SK-N-SH (cell line): ENCODE measurements around the gene MAP2K2. TPM values are rescaled to one million over a fixed set of nuclear protein-coding genes. Genes with fewer than 3 reads are reported as not detected.

Source experiments
- CTCF ChIA-PET: fragments of 300-600, 350-600 bp; formaldehyde crosslinking; extraction: SDS; loops from one replicate; lab custom pipeline; 2021; lab: Yijun Ruan, JAX
- POLR2A ChIA-PET: fragments of 350-600 bp; sonication (Branson Sonifier 250); formaldehyde crosslinking; extraction: SDS; loops from one replicate; lab custom pipeline; 2020; ENCODE audit warnings: antibody characterized with exemption, inconsistent platforms; lab: Yijun Ruan, JAX
- DNase-seq: peaks from one replicate; pipeline ENCODE4 v3.0.0; 2012
- H2AFZ ChIP-seq: fragments of 200-600 bp; sonication (generic); 2 replicates; pipeline ENCODE4 v1.8.1; 2016; ENCODE audit warnings: antibody characterized with exemption, mild to moderate bottlenecking, low read depth
- H3F3A ChIP-seq: fragments of 200-600 bp; sonication (generic); replicated peaks from 2 replicates; pipeline ENCODE3; 2016; ENCODE audit warnings: antibody characterized with exemption, mild to moderate bottlenecking; ENCODE audit not compliant: insufficient read depth
- H3K27ac ChIP-seq, 2 experiments: fragments of 200-500 bp in 1 of 2; fragments of 200-600 bp in 1 of 2; sonication (Bioruptor generic) in 1 of 2; sonication (generic), shearing (Covaris generic) in 1 of 2; 2 replicates each; pipeline versions ENCODE4 v1.5.1 to v1.6.1; 2014 to 2016; ENCODE audit warnings: low read depth in 2 of 2, inconsistent platforms in 1 of 2, low read length in 1 of 2, mild to moderate bottlenecking in 1 of 2, mixed read lengths in 1 of 2
- H3K27me3 ChIP-seq: fragments of 200-600 bp; sonication (generic), shearing (Covaris generic); 2 replicates; pipeline ENCODE4 v1.6.1; 2016; ENCODE audit warnings: mixed run types; ENCODE audit not compliant: insufficient read depth
- H3K36me3 ChIP-seq, 2 experiments: fragments of 200-500 bp in 1 of 2; fragments of 200-600 bp in 1 of 2; sonication (Bioruptor generic) in 1 of 2; sonication (generic) in 1 of 2; replicated peaks in 1 of 2; 2 replicates each; pipeline versions ENCODE3 to v1.5.1; 2014 to 2016; ENCODE audit warnings: low read length in 1 of 2, mild to moderate bottlenecking in 1 of 2; ENCODE audit not compliant: insufficient read depth in 2 of 2, control insufficient read depth in 1 of 2
- H3K4me1 ChIP-seq, 2 experiments: fragments of 200-500 bp in 1 of 2; fragments of 200-600 bp in 1 of 2; sonication (Bioruptor generic) in 1 of 2; sonication (generic), shearing (Covaris generic) in 1 of 2; 2 replicates each; pipeline versions ENCODE4 v1.5.1 to v1.6.1; 2014 to 2016; ENCODE audit warnings: low read depth in 1 of 2, low read length in 1 of 2, mixed run types in 1 of 2; ENCODE audit not compliant: insufficient read depth in 2 of 2, control insufficient read depth in 1 of 2
- H3K4me2 ChIP-seq: fragments of 200-600 bp; sonication (generic), shearing (Covaris generic); 2 replicates; pipeline ENCODE4 v1.6.1; 2017; ENCODE audit warnings: mixed run types
- H3K4me3 ChIP-seq, 2 experiments: fragments of 200-500 bp in 1 of 2; fragments of 200-600 bp in 1 of 2; sonication (Bioruptor generic) in 1 of 2; sonication (generic), shearing (Covaris generic) in 1 of 2; 2 replicates each; pipeline versions ENCODE4 v1.5.1 to v1.8.1; 2014 to 2016; ENCODE audit warnings: low read depth in 2 of 2, inconsistent platforms in 1 of 2, low read length in 1 of 2, mild to moderate bottlenecking in 1 of 2, mixed read lengths in 1 of 2, moderate library complexity in 1 of 2
- H3K79me2 ChIP-seq: fragments of 200-600 bp; sonication (generic); 2 replicates; pipeline ENCODE4 v1.8.1; 2017; ENCODE audit warnings: mild to moderate bottlenecking; ENCODE audit not compliant: insufficient read depth
- H3K9ac ChIP-seq: fragments of 200-600 bp; sonication (generic); 2 replicates; pipeline ENCODE4 v1.6.1; 2017; ENCODE audit warnings: mixed run types
- H3K9me2 ChIP-seq: fragments of 200-600 bp; sonication (generic); 2 replicates; pipeline ENCODE4 v1.6.1; 2017; ENCODE audit warnings: mixed run types
- H3K9me3 ChIP-seq: fragments of 200-600 bp; sonication (generic); 2 replicates; pipeline ENCODE4 v1.6.1; 2017; ENCODE audit warnings: mixed run types, mild to moderate bottlenecking, moderate library complexity
- H4K20me1 ChIP-seq: fragments of 200-600 bp; sonication (generic); 2 replicates; pipeline ENCODE4 v1.6.1; 2017; ENCODE audit warnings: mild to moderate bottlenecking, mixed run types; ENCODE audit not compliant: insufficient read depth
- EP300 ChIP-seq, 2 experiments: IDR thresholded peaks; 2 replicates each; pipeline versions ENCODE4 v1.4.0 to v1.6.1; 2012; ENCODE audit warnings: borderline replicate concordance in 1 of 2, low read depth in 1 of 2, low read length in 1 of 2
- EZH2phosphoT487 ChIP-seq: fragments of 200-600 bp; sonication (generic); IDR thresholded peaks from 2 replicates; pipeline ENCODE4 v1.6.1; 2017; ENCODE audit warnings: low read depth, mixed run types, mild to moderate bottlenecking, antibody characterized with exemption, moderate library complexity, borderline replicate concordance
- JUND ChIP-seq: IDR thresholded peaks from 2 replicates; pipeline ENCODE4 v1.4.0; 2012
- MEF2A ChIP-seq: IDR thresholded peaks from 2 replicates; pipeline ENCODE4 v1.4.0; 2012; ENCODE audit warnings: low read depth, borderline replicate concordance
- RCOR1 ChIP-seq: fragments of 150-350 bp; IDR thresholded peaks from 2 replicates; pipeline ENCODE4 v1.6.1; 2017; ENCODE audit warnings: antibody characterized with exemption, low read length
- SIN3A ChIP-seq: IDR thresholded peaks from 2 replicates; pipeline ENCODE4 v1.6.1; 2012; ENCODE audit warnings: low read depth, mild to moderate bottlenecking, low read length, moderate library complexity, borderline replicate concordance
- TCF12 ChIP-seq: IDR thresholded peaks from 2 replicates; pipeline ENCODE4 v1.4.0; 2012
- YY1 ChIP-seq: IDR thresholded peaks from 2 replicates; pipeline ENCODE4 v1.4.0; 2012; ENCODE audit warnings: low read depth, mild to moderate bottlenecking
- WGBS: methylation state at CpG from one replicate; pipeline ENCODE4 v1.1.6; 2017; ENCODE audit warnings: low lambda C conversion rate; 5-methylcytosine and 5-hydroxymethylcytosine counted together
- polyA plus RNA-seq, 3 experiments: library from polyadenylated mRNA; depleted of rRNA; stranded (reverse); fragments of >200 nt; gene quantifications; 2 replicates each; pipeline ENCODE4 v1.2.3, GENCODE V29; 2012
- TF ChIP-seq, protein P1 (sequence below): IDR thresholded peaks from 2 replicates; pipeline ENCODE4; 2012

MAP2K2 gene
- polyA plus RNA-seq, 1 of the 3 experiments (the other 2 are of a cell fraction) = 114 TPM

DNA sequence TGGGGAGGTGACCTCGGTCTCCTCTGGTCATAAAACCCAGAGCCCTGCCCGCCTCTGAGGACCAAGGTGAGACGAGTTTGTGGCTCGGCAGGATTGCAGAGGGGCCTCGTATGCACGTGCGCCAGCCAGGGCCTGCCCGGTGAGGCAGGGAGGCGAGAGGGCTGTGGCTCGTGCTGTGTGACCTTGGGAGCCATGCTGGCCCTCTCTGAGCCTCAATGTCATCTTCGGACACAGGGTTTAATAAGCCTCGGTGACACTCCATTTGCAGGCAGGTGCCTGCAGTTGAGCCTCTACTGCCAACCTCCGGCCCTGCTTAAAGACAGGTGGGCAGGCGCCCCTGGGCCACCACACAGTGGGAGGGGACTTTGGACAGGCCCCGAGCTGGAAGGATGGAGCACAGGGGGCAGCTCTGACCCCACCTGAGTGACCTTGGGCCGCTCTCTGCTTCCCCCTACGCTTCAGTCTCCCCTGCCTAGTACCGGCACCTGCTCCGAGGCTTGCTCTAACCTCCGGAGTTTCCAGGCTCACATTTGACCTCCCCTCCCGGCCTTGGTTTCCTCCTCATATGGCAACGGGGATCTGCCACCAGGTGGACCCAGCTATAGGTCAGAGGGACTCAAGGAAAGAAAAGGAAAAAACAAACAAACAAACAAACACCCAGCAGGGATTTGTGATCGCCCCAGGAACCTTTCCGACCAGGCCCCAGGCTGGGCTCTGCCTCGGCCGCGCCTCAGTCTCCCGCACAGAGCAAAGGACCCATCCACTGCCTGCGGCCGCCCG is 60.4 kb downstream of the MAP2K2 start (continued):
- TF ChIP-seq TCF12 = no peak

DNA sequence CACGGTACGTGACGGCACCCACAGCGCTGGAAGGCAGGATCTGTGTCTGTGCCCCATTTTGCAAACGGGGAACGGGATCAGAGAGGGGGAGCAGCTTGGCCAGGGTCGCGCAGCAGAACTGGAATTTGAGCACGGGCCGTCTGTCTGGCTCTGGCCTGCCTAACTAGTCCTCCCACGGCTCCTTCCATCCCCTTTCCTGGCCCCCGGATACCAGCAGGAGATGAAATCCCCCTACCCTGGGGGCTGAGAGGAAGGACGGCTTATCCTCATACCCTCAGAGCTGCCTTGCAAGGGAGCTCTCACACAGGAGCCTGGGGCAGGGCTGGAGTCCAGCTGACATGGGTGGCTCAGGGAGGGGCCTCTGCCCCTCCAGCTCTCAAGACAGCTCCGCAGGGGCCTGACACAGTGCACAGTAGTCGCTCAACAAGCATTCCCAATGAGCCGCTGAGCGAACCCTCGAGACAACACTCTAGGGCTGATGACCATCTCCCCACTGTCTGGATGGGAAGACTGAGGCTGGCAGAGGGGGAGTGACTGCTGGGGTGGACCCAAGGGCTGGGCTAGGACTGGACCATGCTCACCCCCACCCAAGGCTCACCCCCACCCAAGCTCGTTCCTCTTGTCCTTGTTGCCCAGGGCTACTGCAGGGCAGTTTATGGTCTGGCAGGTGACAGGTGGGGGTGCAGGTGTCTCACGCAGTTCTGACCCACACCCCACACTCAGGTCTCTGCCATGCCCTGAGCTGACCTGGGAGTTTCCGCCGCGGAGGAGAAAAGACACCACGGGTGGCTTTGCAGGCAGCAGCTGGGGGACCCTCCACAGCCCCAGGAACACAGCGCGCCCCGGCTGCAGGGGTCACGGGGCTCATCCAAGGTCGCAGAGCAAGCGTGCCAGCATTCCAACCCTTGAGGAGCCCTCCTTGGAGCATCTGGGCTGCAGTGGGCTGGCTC is 61.2 kb downstream of the MAP2K2 start:
- POLR2A ChIA-PET = no interaction called here
- CTCF ChIA-PET = interaction anchor here (1.8 kb wide), 1 partner anchor 77 kb away, joined by 4 read pairs; no protein-coding TSS in a partner anchor
- Histone ChIP-seq H3K4me3 (no peak overlapping the region), H3K36me3 (peaks cover 3 to 13% of the 10 kb centered on the region in 2 experiments), H3K9me2 (no peaks in the 10 kb centered on the region), H3K9ac (no peak overlapping the region), H3K79me2 (peaks cover 77% of the 10 kb centered on the region), H3K9me3 (no peaks in the 10 kb centered on the region), H3K27ac (no peak overlapping the region), H3K4me2 (peak overlapping the region; percentile 100), H2AFZ (no peak overlapping the region), H3K27me3 (no peaks in the 10 kb centered on the region), H4K20me1 (peaks cover 73% of the 10 kb centered on the region), H3K4me1 (peaks cover 6 to 10% of the 10 kb centered on the region in 2 experiments; a peak in 2 of 4 replicates), H3F3A (peaks cover 7% of the 10 kb centered on the region)
- no peak for TF ChIP-seq SIN3A
- no peak for TF ChIP-seq EP300 (IDR thresholded peaks at IDR 0.05; ENCODE audit: borderline replicate concordance in 1 of 2, low read depth in 1 of 2, low read length in 1 of 2)
- TF ChIP-seq YY1 = no peak
- no peak for TF ChIP-seq MEF2A
- TF ChIP-seq JUND = no peak
- no peak for TF ChIP-seq EZH2phosphoT487
- TF ChIP-seq, protein P1, sequence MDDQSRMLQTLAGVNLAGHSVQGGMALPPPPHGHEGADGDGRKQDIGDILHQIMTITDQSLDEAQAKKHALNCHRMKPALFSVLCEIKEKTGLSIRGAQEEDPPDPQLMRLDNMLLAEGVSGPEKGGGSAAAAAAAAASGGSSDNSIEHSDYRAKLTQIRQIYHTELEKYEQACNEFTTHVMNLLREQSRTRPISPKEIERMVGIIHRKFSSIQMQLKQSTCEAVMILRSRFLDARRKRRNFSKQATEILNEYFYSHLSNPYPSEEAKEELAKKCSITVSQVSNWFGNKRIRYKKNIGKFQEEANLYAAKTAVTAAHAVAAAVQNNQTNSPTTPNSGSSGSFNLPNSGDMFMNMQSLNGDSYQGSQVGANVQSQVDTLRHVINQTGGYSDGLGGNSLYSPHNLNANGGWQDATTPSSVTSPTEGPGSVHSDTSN = no peak
- TF ChIP-seq RCOR1 = no peak
- 91% methylated on average over 11 of the region's 30 CpGs for WGBS
- no peak for DNase-seq

DNA sequence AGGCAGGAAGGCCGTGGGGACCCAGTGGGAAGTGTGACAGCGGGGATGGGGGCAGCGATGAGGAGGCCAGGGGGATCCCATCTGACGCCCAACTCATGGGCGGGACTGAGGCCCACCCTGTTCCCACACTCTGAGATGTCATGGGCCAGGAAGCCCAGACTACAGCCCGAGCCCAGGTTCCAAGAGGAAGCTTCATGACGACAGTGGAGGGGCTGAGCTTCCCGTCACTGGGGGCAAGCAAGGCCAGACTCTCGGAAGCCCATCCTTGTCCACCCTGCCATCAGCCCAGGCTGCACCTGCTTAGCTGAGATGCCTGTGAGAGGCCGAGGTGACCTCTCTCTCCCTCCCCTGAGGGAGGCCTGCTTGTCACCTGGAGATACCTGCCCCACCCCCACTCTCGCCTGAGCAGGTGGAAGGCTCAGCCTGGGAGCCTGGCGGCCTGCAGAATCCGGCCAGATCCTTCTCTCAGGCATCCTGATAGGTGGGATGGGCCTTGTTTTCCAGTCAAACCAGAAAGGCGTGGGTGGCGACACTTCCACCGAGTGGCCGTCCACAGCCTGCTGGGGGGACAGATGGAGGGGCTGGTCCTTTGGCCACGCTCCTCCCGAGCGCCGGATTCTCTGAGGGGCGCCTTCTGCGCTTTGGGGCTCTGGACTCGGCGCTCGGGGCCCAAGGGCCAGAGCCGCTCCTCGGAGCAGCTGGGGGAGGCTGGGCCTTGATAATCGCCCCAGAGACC is 62.1 kb downstream of the MAP2K2 start:
- Histone ChIP-seq H3K79me2 (peaks cover 85% of the 10 kb centered on the region), H3K4me2 (no peak overlapping the region), H3F3A (peaks cover 15% of the 10 kb centered on the region), H3K4me1 (peaks cover 6 to 10% of the 10 kb centered on the region in 2 experiments; a peak in 2 of 4 replicates), H3K27me3 (no peaks in the 10 kb centered on the region), H3K4me3 (no peak overlapping the region), H4K20me1 (peaks cover 81% of the 10 kb centered on the region), H3K9me2 (no peaks in the 10 kb centered on the region), H2AFZ (no peak overlapping the region), H3K27ac (no peak overlapping the region), H3K9me3 (no peaks in the 10 kb centered on the region), H3K9ac (no peak overlapping the region), H3K36me3 (peaks cover 3 to 13% of the 10 kb centered on the region in 2 experiments)
- WGBS = 80% methylated on average over 9 of the region's 29 CpGs
- no peak for TF ChIP-seq EP300 (IDR thresholded peaks at IDR 0.05; ENCODE audit: borderline replicate concordance in 1 of 2, low read depth in 1 of 2, low read length in 1 of 2)
- TF ChIP-seq SIN3A = no peak
- TF ChIP-seq EZH2phosphoT487 = no peak
- POLR2A ChIA-PET = no interaction called here
- DNase-seq = no peak
- CTCF ChIA-PET = interaction anchor here (1.8 kb wide), 1 partner anchor 76 kb away, joined by 4 read pairs; no protein-coding TSS in a partner anchor
